ENCODE measurements around the gene NEGR1.

NEGR1 gene

DNA sequence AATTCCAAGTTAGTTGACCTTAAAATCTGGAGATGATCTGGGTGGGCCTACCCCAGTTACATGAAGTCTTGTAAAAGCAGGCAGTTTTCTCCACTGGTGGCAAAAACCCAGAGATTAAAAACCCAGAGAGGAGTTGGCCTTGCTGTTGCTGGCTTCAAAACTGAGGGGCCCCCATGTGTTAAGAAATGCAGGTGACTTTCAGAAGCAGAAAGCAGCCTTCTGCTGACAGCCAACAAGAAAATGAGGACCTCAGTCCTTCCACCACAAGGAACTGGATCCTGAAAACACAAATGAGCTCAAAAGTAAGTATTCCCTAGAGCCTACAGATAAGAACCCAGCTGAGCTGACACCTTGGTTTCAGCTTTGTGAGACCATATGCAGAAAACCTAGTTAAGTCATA lies 857.8 kb downstream of the NEGR1 start:
- DNase-seq, result no peak

- DNase-seq, result no peak
Observed at GRCh38 chr1:71422221-71422620, 860.1 kb downstream of the NEGR1 start.

GRCh38 chr1:71417421-71417820 lies 864.9 kb downstream of the NEGR1 start:
- no peak for DNase-seq

DNA sequence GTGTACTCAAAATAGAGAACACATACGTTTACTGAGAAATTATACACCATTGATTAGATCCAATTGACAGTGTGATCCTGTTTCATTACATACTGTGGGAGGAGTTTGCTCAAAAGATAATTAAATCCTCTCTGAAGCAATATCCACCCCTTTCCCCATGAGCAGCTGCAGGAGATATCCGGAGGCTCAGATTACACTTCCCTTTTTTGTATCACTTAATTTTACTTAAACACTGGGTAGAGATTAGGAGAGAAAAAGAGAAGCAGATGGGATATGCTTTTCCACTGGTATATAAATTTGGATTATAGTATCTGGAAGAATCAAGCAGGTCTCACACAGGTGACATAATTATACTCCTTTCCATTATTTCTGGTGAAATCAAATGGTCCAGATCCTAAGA lies 868.2 kb downstream of the NEGR1 start:
- no peak for DNase-seq

DNA sequence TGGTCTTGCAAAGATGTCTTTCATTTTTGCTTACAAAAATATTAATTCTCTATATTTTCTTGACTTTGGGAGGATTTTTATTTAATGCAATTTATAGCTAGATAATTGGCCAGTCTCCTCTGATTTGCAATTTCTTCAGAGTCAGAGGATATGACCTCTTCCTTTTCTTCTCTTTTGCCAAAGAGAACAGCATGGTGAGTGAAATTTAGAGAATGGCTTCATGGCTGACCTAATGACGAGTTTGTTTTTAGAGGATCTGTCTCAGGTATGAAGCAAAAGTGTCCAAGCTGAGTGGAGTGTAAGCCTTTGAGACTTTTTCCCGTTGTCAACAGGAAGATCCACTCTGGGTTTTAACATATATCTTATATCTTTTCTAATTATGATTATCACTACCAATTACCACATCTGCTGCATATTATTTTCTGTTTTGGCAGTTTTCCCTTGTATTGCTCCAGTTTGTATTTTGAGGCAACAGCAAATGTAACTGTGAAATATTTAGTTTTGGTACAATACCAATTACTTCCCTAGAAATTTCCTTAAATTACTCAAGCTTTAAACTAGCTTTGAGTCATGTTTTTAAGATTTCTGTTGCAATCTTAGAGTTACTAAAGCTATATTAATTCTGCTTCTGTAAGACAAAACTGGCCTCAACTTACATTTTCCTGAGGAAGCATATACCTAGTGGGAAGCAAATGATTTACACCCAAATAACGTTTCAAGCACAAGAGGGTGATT lies 868.7 kb downstream of the NEGR1 start:
- DNase-seq, result no peak

DNA sequence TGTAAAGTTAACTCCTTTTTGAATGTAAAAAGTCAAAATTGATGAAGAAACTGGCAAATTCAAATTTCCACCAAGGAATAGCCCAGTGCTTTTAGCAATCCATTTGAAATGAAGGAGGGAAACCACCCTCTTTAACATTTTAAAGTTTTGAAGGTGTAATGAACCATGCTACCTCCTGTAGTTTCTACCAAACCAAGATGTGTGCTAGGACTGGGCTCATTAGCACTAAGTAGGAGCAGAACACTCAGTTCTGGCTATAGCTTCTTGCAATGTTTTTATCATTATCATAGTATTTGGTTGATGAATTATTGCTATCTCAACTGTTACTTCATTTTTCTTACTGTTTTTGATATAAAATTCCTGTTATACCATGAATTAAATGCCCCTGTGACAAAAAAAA lies 882.3 kb downstream of the NEGR1 start:
- DNase-seq, result no peak

DNA sequence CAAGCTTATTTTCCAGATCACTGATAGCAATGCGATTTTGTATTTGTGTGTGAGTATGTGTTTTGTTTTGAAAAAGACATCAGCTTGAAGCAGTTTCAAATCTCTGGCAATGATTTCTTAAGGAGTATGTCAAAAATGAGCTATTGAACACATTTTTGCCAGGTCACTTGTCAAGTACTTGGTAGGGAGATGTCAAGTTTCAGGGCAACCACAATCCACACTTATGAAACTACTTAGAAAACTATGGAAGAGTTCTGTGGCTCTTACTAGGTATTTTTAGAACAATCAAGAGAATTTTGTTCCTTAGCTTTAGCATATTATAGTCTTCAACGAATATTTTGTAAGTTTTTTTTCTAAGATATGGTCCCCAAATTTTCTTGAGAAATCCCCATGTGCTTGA lies 882.7 kb downstream of the NEGR1 start:
- DNase-seq, result no peak

DNA sequence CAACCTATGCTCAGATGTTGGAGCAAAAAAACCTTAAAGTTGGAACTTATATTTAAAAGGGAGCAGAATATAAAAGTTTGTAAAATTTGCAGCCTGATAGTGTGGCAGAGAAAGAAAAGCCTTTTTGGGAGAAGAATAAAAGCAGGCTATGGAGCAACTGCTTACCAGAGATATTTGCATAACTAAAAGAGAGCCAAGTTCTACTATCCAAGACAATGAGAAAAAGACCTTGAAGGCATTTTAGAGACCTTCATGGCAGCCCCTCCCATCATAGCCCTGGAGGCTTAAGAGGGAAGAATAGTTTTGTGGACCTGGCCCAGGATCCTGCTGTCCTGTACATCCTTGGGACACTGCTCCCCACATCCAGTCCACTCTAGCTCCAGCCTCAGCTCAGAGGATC lies 889.0 kb downstream of the NEGR1 start:
- no peak for DNase-seq

DNA sequence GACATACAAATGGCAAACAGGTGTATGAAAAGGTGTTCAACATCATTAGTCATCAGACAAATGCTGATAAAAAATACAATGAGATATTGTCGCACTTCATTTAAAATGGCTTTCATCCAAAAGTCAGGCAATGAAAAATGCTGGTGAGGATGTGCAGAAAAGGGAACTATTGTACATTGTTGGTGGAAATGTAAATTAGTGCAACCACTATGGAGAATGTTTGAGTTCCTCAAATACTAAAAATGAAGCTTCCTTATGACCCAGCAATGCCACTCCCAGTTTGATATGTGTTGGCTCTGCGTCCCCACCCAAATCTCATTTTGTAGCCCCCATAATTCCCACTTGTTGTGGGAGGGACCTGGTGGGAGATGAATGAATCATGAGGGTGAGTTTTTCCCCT lies 891.8 kb downstream of the NEGR1 start:
- no peak for DNase-seq

DNA sequence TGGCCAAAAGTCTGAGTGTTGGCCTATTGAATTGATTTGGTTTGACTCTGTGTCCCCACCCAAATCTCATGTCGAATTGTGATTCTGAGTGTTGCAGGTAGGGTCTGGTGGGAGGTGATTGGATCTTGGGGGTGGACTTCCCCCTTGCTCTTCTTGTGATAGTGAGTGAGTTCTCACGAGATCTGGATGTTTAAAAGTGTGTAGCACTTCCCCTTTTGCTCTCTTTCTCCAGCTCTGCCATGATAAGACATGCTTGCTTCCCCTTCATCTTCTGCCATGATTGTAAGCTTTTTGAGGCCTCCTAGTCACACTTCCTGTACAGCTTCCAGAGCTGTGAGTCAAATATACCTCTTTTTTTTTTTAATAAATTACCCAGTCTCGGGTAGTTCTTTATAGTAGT lies 904.5 kb downstream of the NEGR1 start:
- DNase-seq, result no peak

- DNase-seq, result no peak
Observed at GRCh38 chr1:71372496-71372895, 909.8 kb downstream of the NEGR1 start.

- DNase-seq, result no peak
Observed at GRCh38 chr1:71371581-71371980, 910.8 kb downstream of the NEGR1 start.

DNA sequence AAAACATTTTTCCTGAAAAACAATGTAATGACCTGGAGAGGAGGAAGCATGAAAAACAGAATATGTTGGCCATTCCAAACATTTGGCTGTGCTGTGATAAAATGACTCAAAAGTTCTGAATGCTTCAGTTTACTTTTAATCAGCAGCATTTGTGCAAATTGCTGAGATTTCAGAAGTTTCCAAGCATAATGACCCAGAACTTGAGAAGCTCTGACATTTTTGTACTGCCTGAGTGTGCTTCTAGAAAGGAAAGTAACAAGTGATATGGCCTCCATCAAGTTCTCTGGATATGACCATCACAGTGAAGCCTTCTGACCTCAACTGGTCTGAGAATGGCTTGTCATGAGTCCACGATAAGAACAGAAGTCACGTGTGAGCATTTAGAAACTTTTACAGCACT lies 918.1 kb downstream of the NEGR1 start:
- DNase-seq, result no peak

- DNase-seq, result no peak
Observed at GRCh38 chr1:71362691-71363090, 919.6 kb downstream of the NEGR1 start.

DNA sequence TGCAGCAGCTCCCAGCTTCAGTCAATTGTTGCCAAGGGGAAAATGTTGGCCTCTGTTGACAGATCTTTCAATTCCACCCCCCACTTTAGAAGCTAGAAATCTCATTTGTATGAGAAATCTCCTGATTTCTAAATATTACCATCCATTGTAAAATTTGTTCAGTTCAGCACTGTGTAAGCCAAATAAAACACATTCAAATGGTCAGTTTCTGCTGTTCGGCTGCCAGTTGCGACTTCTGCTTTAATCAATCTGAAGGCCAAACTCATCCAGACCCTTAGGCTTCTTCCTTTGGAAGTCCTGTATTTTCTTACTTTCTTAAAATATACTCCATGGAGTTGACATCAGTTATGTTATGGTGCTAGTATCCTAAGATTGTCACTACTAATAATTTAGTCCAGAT lies 920.3 kb downstream of the NEGR1 start:
- no peak for DNase-seq

- DNase-seq, result no peak
Observed at GRCh38 chr1:71357708-71358107, 924.6 kb downstream of the NEGR1 start.

- DNase-seq, result no peak
Observed at GRCh38 chr1:71351438-71351837, 930.9 kb downstream of the NEGR1 start.

DNA sequence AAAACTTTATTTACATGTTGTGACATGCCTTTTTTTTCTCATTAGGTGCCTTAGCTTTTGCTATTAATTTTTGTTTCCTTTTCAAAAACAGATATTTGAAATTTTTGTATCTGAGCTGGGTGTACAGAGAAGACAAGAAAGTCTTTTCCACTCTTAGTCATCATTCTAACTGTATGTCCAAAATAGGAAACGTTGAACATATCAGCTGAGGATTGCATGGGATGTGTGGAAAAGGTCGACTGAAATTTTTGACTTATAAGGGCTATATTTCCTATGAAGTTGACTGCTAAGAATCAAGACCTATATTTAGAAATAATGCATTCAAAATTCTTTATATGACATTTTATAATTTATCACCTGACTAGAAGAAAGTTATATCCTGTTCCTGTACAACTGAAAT lies 931.5 kb downstream of the NEGR1 start:
- no peak for DNase-seq

- DNase-seq, result no peak
Observed at GRCh38 chr1:71350330-71350729, 932.0 kb downstream of the NEGR1 start.
